Stimulated activated CD4-positive, alpha-beta T cell treated with anti-CD3 and anti-CD28 coated beads, Interleukin-2, amount 100 ng/mL, for 48 hours (primary cell): ENCODE results near the gene PECR.
"Not testable (repeated sequence)": the region's sequence is repeated elsewhere in the genome, so short reads cannot be mapped to it uniquely, and the experiment has no call there.

Source experiments
- DNase-seq, 2 donors: peaks; one replicate each; pipeline ENCODE4 v3.0.0-alpha.2; 2020

The PECR gene

GRCh38 chr2:215998636-215999035 is 83.0 kb downstream of the PECR start:
- no peak for DNase-seq

GRCh38 chr2:215997219-215997618 is 84.4 kb downstream of the PECR start:
- DNase-seq, result no peak

GRCh38 chr2:215994911-215995310 is 86.7 kb downstream of the PECR start:
- no peak for DNase-seq

GRCh38 chr2:215988556-215989207 is 92.9 kb downstream of the PECR start:
- not testable (repeated sequence) for DNase-seq
